ENCODE data around the gene TRIM67. TPM values are rescaled to one million over a fixed set of nuclear protein-coding genes. Genes with fewer than 3 reads are reported as not detected.
A peak's percentile ranks its signal among the peaks of the same experiment; 100 is the strongest.

Gene TRIM67
- total RNA-seq, 1 experiment from 2014 or later, result 0.54 TPM

GRCh38 chr1:231238298-231238697 lies 76.4 kb downstream of the TRIM67 start:
- Mint-ChIP-seq H3K4me3 (ENCODE audit: unreplicated experiment) (peak overlapping the region; percentile 93), H3K9me3 (ENCODE audit: unreplicated experiment) (no peaks in the 10 kb centered on the region), H3K36me3 (ENCODE audit: insufficient read depth, unreplicated experiment) (peaks cover 75% of the 10 kb centered on the region), H3K27me3 (ENCODE audit: insufficient read depth, unreplicated experiment) (no peaks in the 10 kb centered on the region), H3K27ac (ENCODE audit: unreplicated experiment) (peak overlapping the region; percentile 24), H3K4me1 (ENCODE audit: low read depth, unreplicated experiment) (peaks cover 43% of the 10 kb centered on the region)
- CTCF ChIA-PET, result no interaction called here
- no TSS peak for BruUV-seq (replicated peaks)
- H3K36me3 ChIP-seq (ENCODE audit: control insufficient read depth, insufficient read depth, low read length), result no peaks in the 10 kb centered on the region; the same call in 1 of the 2 replicates
- intact Hi-C loops (cut with micrococcal nuclease; ENCODE audit: unreplicated experiment), result loop anchor here (5.0 kb wide), 1 partner anchor 179 kb away; no protein-coding TSS in a partner anchor
- POLR2A ChIA-PET, result no interaction called here
- TF ChIP-seq CTCF (IDR thresholded peaks at IDR 0.05; ENCODE audit: insufficient read depth in 1 of 2, low read depth in 1 of 2, low read length in 1 of 2, severe bottlenecking in 1 of 2, unreplicated experiment in 1 of 2), result no peak
- peak; percentile 66 to 72 for DNase-seq
- no peaks in the 10 kb centered on the region for H3K9me3 ChIP-seq
- no peaks in the 10 kb centered on the region for H3K27me3 ChIP-seq (replicated peaks; ENCODE audit: control insufficient read depth, insufficient read depth, low read length)
- peaks cover 56% of the 10 kb centered on the region for H3K4me1 ChIP-seq
- H3K4me3 ChIP-seq (ENCODE audit: low read depth, low read length), result no peak overlapping the region

DNA sequence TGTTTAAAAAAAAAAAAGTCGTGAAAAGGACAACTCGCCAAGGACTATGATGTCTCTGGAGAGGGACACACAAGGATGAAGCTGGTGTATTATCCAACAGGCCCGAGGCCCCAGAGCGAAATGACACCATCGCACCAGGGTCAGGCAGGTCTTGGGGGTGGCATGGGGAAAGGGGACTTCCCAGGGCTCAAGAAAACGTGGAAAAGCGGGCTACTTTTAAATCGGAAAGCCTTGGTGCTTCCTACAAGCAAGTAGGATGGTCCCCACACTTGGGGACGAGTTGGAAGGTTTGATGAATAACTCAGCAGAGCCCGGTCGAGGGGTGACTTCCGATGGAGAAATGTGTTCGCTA lies 78.6 kb downstream of the TRIM67 start:
- TF ChIP-seq CTCF (IDR thresholded peaks at IDR 0.05; ENCODE audit: insufficient read depth in 1 of 2, low read depth in 1 of 2, low read length in 1 of 2, severe bottlenecking in 1 of 2, unreplicated experiment in 1 of 2), result no peak
- Mint-ChIP-seq H3K36me3 (ENCODE audit: insufficient read depth, unreplicated experiment) (peaks cover 67% of the 10 kb centered on the region), H3K9me3 (ENCODE audit: unreplicated experiment) (no peaks in the 10 kb centered on the region), H3K27me3 (ENCODE audit: insufficient read depth, unreplicated experiment) (no peaks in the 10 kb centered on the region), H3K4me1 (ENCODE audit: low read depth, unreplicated experiment) (peaks cover 50% of the 10 kb centered on the region), H3K4me3 (ENCODE audit: unreplicated experiment) (peak overlapping the region; percentile 93), H3K27ac (ENCODE audit: unreplicated experiment) (peak overlapping the region; percentile 94)
- ChIA-PET CTCF (no interaction called here), POLR2A (no interaction called here)
- Histone ChIP-seq H3K27me3 (replicated peaks; ENCODE audit: control insufficient read depth, insufficient read depth, low read length) (no peaks in the 10 kb centered on the region), H3K4me3 (ENCODE audit: low read depth, low read length) (peak overlapping the region; percentile 76), H3K36me3 (ENCODE audit: control insufficient read depth, insufficient read depth, low read length) (no peaks in the 10 kb centered on the region; the same call in 1 of the 2 replicates), H3K9me3 (no peaks in the 10 kb centered on the region), H3K4me1 (peaks cover 39% of the 10 kb centered on the region)
- TSS peak; percentile 67 for BruUV-seq (replicated peaks)
- intact Hi-C loops (cut with micrococcal nuclease; ENCODE audit: unreplicated experiment), result no loop called here
- DNase-seq, result no peak

DNA sequence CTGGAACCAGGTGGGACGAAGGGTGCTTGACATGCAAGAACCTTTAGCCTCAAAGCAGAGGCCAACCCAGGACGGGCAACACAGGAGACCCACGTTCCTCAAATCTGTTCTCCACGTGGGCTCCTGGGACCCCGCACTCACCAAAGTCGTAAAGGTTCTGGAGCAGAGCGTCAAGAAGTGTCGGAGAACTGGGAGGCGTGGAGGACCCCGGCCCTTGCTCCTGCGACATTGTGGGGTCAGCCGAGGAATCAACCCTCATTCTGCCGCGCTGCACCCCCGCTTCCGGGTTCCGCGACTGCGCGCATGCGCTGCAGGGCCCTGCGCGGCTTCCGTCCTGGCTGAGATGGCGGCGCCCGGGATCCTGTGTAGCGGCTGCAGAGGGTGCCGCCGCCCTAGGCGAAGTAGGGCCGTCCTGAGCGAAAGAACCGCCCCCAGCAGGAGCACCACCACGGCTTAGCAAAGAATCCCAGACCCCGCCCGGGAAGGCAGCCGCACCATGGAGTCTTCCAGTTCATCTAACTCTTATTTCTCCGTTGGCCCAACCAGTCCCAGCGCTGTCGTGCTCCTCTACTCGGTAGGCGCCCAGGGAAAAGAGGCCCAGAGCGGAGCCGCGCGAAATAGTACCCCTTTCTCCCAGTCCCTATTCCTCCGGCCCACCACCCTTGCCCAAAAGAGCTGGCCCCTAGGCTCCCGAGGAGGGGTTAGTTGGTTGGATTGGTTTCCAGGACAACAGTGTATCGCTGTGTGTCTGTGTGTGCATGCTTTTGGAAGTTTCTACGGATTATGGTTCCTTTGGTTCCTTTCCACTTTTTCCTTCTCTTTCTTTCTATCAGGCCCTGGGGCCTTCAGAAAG lies 79.3 kb downstream of the TRIM67 start, which contains the start of gene GNPAT:
GNPAT (plus strand) TSS at position 330 of the 853 bp plus-strand sequence; CDS start at position 497, 167 bp downstream.
- peak within 1 kb of the TSS; percentile 94 for H3K27ac Mint-ChIP-seq (ENCODE audit: unreplicated experiment)
- POLR2A ChIA-PET, result interaction anchor here (0.8 to 1.6 kb wide), 3 partner anchors 8 to 97 kb away, joined by 3 to 5 read pairs (median 4); partner anchors contain the start of genes EXOC8 and SPRTN
- H3K4me1 Mint-ChIP-seq (ENCODE audit: low read depth, unreplicated experiment), result peaks cover 48% of the 10 kb centered on the region
- Histone ChIP-seq H3K27me3 (replicated peaks; ENCODE audit: control insufficient read depth, insufficient read depth, low read length) (no peaks in the 10 kb centered on the region), H3K36me3 (ENCODE audit: control insufficient read depth, insufficient read depth, low read length) (no peaks in the 10 kb centered on the region; the same call in 1 of the 2 replicates), H3K4me1 (peaks cover 33% of the 10 kb centered on the region), H3K4me3 (ENCODE audit: low read depth, low read length) (peak within 1 kb of the TSS; percentile 76), H3K9me3 (no peaks in the 10 kb centered on the region)
- BruUV-seq (replicated peaks), result TSS peak; percentile 51
- TF ChIP-seq CTCF (IDR thresholded peaks at IDR 0.05; ENCODE audit: insufficient read depth in 1 of 2, low read depth in 1 of 2, low read length in 1 of 2, severe bottlenecking in 1 of 2, unreplicated experiment in 1 of 2), result no peak
- H3K4me3 Mint-ChIP-seq (ENCODE audit: unreplicated experiment), result peak within 1 kb of the TSS; percentile 93
- H3K36me3 Mint-ChIP-seq (ENCODE audit: insufficient read depth, unreplicated experiment), result peaks cover 66% of the 10 kb centered on the region
- DNase-seq, result peak; percentile 90 to 93
- intact Hi-C loops (cut with micrococcal nuclease; ENCODE audit: unreplicated experiment), result no loop called here
- H3K27me3 Mint-ChIP-seq (ENCODE audit: insufficient read depth, unreplicated experiment), result no peaks in the 10 kb centered on the region
- no peaks in the 10 kb centered on the region for H3K9me3 Mint-ChIP-seq (ENCODE audit: unreplicated experiment)
- CTCF ChIA-PET, result interaction anchor here (0.7 kb wide), 1 partner anchor 22 kb away, joined by 3 read pairs; no protein-coding TSS in a partner anchor

Data from Caco-2 (cell line).